Measurements from ENCODE around the gene KIF20A.

DNA sequence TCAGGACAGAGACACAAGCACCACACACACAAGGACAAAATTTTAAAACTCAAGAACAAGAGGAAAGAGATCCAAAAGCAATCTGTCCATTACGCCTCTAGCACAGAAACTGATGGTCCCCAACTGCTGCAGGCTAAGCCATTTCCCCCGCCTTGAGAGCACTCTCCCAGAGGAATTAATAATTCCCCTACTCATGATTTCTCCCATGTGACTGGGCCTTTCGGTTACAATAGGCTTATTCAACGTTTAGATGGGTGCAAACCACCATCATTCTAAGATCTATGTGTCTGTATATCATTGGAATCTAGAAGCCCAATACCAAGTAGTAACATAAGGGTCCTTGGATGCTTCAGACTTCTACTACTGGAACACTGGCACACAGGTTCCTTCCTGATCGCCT lies 19.2 kb upstream of the KIF20A start:
- TF ChIP-seq NFYB (CRISPR knock-in tag; conservative IDR thresholded peaks at IDR 0.05; ENCODE audit: low read depth) (no peak), JUN (CRISPR knock-in tag; IDR thresholded peaks at IDR 0.05) (no peak), ESRRA (CRISPR knock-in tag; IDR thresholded peaks at IDR 0.05; ENCODE audit: borderline replicate concordance) (no peak), CREB1 (CRISPR knock-in tag; IDR thresholded peaks at IDR 0.05) (no peak), ZNF138 (CRISPR knock-in tag; conservative IDR thresholded peaks at IDR 0.05) (no peak), SMAD3 (CRISPR knock-in tag; IDR thresholded peaks at IDR 0.05; ENCODE audit: borderline replicate concordance) (no peak), ZNF232 (CRISPR knock-in tag; IDR thresholded peaks at IDR 0.05) (no peak)
- TF ChIP-seq, protein P1, sequence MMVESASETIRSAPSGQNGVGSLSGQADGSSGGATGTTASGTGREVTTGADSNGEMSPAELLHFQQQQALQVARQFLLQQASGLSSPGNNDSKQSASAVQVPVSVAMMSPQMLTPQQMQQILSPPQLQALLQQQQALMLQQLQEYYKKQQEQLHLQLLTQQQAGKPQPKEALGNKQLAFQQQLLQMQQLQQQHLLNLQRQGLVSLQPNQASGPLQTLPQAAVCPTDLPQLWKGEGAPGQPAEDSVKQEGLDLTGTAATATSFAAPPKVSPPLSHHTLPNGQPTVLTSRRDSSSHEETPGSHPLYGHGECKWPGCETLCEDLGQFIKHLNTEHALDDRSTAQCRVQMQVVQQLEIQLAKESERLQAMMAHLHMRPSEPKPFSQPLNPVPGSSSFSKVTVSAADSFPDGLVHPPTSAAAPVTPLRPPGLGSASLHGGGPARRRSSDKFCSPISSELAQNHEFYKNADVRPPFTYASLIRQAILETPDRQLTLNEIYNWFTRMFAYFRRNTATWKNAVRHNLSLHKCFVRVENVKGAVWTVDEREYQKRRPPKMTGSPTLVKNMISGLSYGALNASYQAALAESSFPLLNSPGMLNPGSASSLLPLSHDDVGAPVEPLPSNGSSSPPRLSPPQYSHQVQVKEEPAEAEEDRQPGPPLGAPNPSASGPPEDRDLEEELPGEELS (CRISPR knock-in tag; IDR thresholded peaks at IDR 0.05) = no peak
- TF ChIP-seq, protein P2, sequence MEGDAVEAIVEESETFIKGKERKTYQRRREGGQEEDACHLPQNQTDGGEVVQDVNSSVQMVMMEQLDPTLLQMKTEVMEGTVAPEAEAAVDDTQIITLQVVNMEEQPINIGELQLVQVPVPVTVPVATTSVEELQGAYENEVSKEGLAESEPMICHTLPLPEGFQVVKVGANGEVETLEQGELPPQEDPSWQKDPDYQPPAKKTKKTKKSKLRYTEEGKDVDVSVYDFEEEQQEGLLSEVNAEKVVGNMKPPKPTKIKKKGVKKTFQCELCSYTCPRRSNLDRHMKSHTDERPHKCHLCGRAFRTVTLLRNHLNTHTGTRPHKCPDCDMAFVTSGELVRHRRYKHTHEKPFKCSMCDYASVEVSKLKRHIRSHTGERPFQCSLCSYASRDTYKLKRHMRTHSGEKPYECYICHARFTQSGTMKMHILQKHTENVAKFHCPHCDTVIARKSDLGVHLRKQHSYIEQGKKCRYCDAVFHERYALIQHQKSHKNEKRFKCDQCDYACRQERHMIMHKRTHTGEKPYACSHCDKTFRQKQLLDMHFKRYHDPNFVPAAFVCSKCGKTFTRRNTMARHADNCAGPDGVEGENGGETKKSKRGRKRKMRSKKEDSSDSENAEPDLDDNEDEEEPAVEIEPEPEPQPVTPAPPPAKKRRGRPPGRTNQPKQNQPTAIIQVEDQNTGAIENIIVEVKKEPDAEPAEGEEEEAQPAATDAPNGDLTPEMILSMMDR (IDR thresholded peaks at IDR 0.05) = no peak
- TF ChIP-seq, protein P3, sequence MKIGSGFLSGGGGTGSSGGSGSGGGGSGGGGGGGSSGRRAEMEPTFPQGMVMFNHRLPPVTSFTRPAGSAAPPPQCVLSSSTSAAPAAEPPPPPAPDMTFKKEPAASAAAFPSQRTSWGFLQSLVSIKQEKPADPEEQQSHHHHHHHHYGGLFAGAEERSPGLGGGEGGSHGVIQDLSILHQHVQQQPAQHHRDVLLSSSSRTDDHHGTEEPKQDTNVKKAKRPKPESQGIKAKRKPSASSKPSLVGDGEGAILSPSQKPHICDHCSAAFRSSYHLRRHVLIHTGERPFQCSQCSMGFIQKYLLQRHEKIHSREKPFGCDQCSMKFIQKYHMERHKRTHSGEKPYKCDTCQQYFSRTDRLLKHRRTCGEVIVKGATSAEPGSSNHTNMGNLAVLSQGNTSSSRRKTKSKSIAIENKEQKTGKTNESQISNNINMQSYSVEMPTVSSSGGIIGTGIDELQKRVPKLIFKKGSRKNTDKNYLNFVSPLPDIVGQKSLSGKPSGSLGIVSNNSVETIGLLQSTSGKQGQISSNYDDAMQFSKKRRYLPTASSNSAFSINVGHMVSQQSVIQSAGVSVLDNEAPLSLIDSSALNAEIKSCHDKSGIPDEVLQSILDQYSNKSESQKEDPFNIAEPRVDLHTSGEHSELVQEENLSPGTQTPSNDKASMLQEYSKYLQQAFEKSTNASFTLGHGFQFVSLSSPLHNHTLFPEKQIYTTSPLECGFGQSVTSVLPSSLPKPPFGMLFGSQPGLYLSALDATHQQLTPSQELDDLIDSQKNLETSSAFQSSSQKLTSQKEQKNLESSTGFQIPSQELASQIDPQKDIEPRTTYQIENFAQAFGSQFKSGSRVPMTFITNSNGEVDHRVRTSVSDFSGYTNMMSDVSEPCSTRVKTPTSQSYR (CRISPR knock-in tag; IDR thresholded peaks at IDR 0.05) = no peak
